PC-9 (cell line): Measurements from ENCODE around the gene XYLB.

ENCODE experiments used
- CTCF ChIP-seq: fragments of 200-600 bp; sonication (generic); conservative IDR thresholded peaks from 2 replicates; pipeline ENCODE4 v1.6.1; 2017; ENCODE audit warnings: mixed run types, antibody characterized with exemption, mild to moderate bottlenecking, moderate library complexity
- EZH2 ChIP-seq: fragments of 200-600 bp; sonication (generic); IDR thresholded peaks from 2 replicates; pipeline ENCODE4 v1.8.0; 2017; ENCODE audit warnings: antibody characterized with exemption, low read depth

GRCh38 chr3:38375072-38375471, 28.5 kb downstream of the XYLB start:
- TF ChIP-seq CTCF (no peak), EZH2 (no peak)
